GM21619 (cell line): Measurements from ENCODE around the gene TTC24.
"Not testable (repeated sequence)": the region's sequence is repeated elsewhere in the genome, so short reads cannot be mapped to it uniquely, and the experiment has no call there.

Experiments
- ATAC-seq: cut with Tn5 transposase; IDR thresholded peaks from one replicate; pipeline ENCODE4 v1.9.1; 2021; ENCODE audit not compliant: unreplicated experiment

The TTC24 gene

DNA sequence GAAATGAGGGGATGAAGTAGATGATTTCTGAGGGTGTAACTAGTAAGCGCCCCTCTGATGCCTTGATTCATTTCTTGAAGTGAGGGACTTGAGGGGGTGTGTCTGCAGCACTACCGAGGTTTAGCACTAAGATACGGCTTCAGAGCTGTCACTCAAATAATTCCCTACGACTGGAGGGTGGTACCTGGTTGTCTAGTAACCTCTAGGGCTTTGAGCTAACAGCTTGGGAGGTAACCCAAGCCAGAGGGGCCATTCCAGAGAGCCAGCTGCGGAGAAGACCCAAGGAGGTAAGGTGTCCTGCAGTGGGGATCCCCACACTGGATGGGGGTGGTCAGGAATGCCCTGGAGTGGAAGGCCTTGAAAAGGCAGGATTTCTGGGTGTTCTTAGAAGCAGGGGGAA is at the start of gene TTC24:
Gene TTC24 (plus strand): TSS at position 252 of the 400 bp plus-strand sequence. CDS start 1,642 bp downstream, outside the sequence.
- ATAC-seq, result no peak

DNA sequence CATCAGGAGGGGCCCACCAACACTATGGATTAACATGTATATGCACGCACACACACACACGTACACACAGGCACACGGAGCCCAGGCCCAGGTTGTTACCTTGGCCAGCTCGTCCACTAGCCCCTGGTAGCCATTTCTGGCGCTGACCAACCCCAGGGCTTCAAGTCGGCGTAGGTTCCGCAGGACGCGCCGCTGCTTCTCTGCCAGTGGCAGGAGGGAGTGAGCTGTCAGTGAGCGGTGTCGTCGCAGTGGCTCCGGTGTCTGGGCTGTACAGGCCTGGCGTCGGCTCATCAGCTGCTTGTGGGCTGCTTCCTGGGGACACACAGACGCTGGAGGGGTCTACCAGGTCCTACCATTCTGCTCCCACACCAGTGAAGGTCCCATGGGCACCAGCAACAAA is 49.5 kb upstream of the TTC24 start:
- ATAC-seq, result no peak

DNA sequence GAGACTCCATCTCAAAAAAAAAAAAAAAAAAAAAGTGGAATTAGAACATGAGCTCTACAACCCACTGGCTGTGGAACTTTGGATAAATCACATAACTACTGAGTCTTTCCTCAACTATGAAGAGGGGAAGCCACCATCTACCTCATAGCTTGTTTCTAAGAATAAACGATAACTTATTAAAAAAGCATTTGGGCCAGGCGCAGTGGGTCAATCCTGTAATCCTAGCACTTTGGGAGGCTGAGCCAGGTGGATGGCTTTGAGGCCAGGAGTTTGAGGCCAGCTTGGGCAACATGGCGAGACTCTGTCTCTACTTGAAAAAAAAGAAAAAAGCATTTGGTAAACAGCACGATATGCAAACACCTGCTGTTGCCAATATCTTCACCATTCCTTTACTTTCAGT is 47.1 kb upstream of the TTC24 start:
- ATAC-seq, result no peak

DNA sequence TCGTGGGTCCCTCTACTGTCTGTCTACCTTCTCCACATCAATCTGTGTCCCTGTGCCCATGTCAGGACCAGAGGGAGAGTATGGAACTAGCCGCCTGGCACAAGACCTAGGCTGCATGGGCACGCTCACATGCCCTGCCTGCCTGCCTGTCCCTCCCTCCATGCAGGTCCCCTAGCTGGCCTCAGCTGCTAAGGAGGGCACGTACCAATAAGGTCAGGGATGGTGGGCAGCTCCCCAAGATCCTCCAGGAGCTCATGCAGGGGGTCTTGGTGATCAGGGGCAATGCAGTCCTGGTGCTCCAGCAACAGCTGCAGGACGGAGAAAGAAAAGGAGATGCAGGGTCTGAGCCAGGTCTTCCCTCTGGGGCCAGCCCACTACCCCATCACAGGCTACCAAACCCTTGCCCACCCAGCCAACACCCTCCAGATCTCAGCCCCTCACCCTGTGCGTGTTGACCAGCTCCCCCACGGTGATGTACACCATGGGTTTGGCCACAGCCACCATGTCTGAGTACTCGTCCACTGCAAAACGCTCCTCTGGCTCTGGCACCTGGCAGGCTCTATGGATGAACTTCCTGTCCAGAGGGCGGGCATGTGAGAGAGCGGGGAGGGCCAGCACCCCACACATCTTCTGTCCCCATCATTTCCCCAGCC is 45.8 kb upstream of the TTC24 start:
- no peak for ATAC-seq

DNA sequence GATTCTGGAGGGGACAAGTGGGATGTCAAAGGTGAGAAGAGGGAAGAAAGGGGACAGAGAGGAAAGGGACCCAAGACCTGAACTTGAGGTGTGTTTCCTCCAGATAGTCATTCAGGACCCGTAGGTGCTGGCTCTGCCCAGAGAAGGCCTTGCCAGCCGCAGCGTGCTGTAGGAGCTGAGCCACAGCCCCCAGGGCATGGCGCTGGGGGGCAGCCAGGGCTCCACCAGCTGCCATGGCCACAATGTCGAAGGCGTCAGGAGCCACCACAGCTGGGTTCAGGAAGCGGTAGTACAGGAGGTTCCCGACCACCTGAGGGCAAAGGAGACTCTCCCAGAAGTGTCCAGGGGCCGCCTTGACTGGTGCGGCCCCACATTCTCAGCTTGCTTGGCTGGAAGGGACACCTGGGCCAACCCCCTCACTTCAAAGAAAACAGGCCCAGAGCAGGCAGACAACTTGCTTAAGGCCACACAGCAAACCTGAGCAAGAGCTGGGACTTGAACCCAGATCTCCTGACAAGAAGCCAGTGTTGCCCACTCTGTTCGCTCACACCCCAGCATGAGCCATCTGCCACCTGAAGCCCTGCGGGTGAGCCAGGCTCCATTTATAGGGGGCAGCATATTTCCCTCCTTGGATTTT is 45.0 kb upstream of the TTC24 start:
- no peak for ATAC-seq

DNA sequence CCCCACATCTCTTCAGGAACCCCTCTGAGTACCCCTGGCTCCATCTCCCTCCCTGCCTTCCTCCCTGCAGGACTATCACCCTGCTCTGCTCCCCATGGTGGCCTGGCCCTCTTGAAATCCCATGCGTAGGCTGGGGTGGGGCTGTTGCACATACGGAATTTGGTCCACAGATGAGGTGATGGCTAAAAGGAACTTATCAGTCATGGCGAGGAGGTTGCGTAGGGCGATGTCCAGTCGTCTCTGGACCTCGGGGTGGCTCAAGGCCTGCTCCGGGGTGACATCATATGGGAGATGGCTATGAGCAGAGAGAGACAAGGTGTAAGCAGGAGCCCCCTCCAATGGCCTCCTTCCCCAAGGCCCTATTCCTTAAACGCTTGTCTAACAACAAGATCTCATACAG is 42.5 kb upstream of the TTC24 start:
- no peak for ATAC-seq

DNA sequence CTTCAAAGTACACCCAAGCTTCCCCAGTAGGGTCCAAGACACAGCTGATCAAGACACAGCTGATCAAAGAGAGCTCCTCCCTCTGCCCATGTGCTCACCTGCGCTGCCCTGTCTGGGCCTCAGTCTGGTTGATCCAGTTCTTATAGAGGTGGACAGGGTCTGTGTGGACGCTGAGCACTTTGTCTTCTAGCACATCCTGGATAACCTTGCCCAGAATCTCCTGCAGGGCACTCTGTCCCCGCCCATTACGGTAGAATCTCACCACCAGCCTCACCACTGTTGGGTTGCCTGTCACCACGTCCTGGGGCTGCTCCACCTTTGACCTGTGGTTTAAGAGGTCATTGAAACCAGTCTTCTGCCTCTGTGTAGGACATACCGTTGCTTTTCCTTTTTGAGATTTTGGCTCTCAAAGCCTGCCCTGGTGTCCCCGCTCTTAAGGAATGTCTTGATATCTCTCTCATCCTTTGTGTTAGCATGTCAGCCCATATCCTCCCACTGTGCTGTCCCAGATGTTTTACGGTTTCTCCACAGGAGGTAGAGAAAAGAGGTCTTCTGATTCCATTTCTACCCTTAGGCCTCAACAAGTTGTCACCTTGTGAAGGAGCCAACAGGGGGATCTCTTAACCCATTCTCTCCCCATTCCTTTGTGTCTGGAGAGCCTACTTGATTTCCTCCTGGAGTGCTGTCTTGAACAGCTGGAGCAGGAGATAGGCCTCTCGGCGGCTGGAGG is 40.6 kb upstream of the TTC24 start:
- ATAC-seq, result no peak

DNA sequence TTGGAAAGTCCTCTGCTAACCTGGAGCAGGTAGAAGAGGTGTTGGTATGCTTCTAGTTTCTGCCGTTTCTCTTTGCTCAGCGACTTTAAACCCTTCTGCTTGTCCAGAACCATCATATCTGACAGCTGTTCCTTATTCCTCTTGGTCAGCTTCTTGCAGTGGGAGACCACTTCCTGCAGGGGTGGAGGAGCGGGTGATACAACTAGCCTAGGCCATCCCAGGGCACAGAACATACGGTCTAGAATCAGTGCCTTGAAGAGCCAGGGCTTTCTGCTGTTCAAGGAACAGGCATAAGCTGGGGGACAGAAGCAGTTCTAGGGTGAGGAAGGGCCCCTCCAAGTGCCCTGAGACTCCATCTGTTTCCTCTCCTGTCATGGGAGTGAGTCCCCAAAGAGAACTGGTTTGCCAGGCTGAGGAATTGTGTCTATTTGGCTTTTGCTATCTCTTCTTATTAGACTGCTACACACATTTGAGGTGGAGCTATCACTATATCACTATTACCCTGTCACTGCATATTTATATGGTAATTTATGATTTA is 39.6 kb upstream of the TTC24 start:
- no peak for ATAC-seq

DNA sequence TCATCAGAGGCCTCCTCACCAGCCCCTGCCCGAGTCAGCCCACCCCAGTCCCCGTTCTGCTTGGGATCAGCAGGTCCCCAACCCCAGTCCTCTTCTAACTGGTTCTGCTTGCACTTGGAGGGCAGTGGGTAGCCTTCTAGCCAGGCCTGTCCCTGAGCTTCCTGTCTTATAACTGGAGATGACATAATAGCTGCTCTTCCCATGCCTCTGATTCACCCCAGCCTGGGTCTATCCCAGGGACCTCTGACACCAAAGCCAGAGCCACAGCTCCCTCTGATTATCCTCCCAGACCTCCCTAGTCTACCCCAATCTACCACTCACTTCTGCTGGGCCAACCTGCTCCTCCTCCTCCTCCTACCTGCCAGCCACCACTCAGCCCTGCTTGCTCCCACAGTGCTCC is 38.6 kb upstream of the TTC24 start:
- no peak for ATAC-seq

DNA sequence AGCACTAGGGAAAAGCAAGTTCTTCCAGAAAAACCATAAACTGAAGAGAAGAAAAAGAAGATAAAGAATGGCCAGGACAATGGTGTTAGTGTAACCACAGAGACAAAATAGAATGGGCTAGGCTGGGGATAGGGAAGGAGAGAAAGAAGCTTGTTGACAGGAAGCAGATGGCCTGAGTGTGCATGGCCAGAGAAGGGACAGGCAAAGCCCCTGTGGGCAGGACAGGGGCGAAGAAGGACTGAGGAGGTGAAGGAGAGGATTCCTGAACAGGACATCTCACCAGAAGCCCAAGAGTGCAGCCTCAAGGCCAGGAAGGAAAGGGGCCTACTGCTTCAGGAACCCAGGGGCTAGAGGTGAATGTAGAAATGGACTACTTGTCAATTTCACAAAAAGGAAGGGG is 36.5 kb upstream of the TTC24 start:
- ATAC-seq, result no peak

DNA sequence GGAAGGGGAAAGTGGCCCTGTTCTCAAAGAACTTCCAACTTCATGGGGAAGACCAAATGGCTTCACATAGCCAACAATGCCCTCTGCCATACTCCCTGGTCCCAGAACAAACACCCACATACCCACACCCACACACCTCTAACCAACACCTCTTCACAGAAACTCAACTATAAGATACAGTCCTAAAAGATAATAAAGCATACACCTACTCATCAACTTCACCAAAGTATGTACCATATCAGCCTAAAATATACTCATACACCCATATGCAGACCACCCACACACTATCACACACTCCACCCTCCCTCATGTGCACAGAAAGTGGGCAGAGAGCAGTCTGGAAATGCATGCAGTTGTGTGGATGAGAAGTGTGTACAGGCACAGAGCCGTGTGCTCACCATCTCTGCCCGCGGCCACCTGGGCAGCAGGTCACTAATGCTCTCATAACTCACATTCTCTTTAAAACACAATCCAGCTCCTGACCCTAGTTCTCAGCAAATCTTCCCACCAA is 34.9 kb upstream of the TTC24 start:
- no peak for ATAC-seq

DNA sequence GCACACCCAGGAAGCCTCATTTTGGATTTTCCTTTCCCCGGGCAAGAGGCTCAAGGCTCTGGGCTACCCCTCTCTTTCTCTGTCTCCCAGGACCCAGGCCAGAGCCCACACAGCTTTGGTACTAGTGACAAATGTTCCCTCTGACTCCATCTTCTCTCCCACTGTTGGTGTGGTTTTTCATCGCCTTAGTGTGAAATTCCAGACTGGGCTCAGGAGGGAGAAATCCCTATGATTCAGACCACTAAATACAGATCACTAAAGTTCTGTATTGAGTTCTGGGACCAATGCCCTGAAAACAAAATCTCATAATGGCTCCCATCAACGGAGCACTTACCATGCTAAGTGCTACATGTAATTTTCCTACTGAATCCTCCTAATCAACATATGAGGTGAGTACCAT is 33.3 kb upstream of the TTC24 start:
- no peak for ATAC-seq

DNA sequence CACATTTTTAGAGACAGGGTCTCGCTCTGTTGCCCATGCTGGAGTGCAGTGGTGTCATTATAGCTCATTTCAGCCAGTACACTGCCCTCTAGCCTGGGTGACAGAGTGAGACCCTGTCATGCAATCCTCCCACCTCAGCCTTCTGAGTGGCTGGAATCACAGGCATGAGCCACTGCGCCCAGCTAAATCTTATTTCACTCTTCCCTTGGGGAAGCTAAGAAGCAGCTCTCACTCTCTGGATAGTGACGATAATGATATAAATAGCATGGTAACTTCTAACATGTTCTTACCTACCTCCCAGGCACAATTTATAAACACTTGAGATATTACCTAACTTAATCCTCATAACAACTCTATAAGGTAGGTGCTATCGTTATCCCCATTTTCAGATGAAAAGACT is 32.1 kb upstream of the TTC24 start:
- ATAC-seq, result no peak

DNA sequence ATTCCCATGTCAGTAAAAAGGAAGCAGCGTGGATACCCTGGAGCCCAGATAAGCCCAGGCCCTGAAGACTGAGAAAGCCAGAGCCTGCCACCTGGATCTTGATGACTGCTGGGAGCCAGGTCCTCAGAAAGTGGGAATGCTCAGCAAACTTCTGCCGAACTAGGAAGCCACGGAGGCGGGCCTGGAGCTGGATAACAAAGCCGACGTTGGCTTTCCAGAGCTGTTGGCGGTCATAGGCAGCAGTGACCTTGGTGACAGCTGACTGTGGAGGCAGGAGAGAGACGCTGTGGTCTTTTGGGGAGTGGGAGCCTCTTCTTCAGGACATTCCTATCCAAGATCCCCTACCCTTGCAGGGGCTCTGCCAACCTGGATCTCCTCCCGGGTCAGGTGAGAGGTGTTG is 31.5 kb upstream of the TTC24 start:
- no peak for ATAC-seq

DNA sequence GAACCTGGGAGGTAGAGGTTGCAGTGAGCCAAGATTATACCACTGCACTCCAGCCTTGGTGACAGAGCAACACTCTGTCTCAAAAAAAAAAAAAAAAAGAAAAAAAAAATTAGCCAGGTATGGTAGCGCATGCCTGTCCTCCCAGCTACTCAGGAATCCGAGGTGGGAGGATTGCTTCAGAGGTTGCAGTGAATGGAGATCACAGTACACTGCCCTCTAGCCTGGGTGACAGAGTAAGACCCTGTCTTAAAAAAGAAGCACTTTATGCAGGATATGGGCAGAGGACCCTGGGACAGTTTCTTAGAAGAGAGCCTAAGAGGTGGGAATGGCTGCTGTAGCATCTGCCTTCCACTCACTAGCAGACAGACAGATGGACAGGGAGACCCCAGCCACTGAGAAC is 30.1 kb upstream of the TTC24 start:
- ATAC-seq, result no peak

DNA sequence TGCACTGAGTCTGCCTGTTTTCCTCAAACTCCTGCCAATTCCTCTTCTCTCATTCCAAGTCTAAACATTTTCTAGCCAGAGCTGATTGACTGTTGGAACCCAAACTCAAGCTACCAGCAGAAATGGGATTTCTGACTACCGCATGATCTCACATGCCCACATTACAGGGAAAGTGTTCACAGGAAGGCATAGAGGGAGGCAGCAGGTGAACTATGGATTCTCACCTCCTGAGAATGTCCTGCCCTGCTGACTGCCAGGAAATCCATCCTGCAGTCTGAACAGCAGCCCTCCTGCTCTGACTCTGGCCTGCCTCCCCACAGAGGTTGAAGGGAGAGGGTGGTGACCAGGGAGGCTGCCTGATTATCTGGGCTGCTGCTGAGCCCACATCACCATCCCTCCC is 29.7 kb upstream of the TTC24 start:
- no peak for ATAC-seq

DNA sequence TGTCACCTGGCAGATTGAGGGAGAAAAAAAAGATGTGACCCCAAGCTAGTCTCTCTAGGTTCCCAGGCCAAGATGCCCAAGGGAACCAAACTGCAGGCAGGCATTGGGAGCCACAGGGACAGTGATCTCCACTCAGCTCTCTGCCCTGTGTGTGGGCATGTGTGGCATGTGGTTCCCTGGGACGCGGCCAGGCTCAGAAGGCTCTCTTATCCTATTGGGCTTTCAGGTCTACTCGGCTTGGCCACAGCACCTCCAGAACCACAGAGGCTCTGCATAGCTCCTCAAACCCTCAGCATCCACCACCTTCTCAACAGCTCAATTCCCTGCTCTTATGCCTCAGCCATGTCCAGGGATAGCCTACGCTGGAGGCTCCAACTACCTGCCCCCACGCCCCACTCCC is 29.2 kb upstream of the TTC24 start:
- no peak for ATAC-seq

DNA sequence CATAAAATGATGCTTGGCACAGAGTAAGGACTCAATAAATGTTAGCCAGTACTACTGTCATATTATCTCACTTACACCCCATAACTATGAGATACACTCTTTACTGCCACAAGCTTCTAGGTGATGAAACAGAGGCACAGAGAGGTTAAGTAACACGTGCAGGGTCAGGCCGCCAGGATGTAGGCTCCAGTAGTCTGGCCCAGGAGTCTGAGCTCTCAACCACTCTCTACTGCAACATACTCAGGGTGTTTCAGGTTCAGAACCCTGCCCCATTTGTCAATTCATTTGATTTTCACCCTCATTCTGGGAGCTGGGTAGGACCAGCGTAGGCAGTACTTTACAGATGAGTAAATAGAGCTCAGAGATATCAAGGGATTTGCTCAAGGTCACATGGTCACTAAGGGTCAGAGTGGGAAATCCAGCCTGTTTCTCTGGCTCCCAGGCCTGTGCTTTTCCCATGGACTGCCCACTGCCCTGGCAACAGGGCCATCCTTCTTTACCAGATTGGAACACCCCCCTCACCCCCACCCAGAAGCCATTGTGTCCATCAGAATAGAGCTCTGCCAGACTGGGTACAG is 28.4 kb upstream of the TTC24 start:
- no peak for ATAC-seq

DNA sequence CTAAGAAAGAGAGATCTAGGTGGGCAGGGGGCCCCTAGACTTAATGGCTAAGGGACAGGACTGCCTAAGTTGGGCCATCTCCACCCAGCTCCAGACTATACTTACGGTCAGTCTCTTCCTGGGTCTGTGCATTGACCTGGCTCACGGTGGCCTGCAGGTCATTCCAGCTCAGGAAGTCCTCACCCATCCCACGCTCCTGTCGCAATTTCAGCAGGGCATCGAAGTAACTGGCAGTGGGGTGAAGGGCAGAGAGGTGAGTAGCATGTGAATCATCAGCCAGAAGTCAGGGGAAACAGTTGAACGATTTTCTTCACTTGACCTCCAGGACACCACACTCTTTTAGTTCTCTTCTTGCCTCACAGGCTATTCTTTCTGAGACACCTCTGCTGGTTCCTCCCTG is 27.7 kb upstream of the TTC24 start:
- no peak for ATAC-seq

DNA sequence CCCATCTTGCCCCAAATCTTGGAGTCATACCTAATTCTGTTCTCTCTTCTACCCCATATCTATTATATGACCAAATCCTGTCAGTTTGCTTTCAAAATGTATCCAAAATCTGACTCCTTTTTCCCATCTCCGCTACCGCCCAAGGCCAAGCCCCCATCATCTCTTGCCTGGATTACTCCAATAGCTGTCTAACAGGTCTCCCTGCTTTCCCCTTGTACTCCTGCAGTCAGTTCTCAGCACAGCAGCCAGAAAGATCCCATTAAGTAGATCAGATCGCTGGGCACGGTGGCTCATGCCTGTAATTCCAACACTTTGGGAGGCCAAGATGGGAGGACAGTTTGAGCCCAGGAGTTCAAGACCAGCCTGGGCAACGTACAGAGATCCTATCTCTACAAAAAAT is 27.0 kb upstream of the TTC24 start:
- no peak for ATAC-seq

DNA sequence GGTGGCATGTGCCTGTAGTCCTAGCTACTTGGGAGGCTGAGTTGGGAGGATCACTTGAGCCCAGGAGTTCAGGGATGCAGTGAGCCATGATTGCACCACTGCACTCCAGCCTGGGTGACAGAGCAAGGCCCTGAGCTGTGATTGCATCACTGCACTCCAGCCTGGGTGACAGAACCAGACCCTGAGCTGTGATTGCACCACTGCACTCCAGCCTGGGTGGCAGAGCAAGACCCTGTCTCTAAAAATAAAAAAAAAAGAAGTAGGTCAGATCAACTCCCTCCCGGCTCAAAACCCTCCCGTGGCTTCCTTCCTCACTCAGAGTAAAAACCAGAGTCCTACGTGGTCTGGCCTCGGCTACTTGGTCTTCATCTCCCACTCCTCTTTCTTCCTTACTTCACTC is 26.6 kb upstream of the TTC24 start:
- not testable (repeated sequence) for ATAC-seq
